ENCODE measurements around the gene CHID1. TPM values are rescaled to one million over a fixed set of nuclear protein-coding genes. Genes with fewer than 3 reads are reported as not detected.

The CHID1 gene
- total RNA-seq, 2 experiments from 2014 or later = 69.8 to 72.0 TPM

DNA sequence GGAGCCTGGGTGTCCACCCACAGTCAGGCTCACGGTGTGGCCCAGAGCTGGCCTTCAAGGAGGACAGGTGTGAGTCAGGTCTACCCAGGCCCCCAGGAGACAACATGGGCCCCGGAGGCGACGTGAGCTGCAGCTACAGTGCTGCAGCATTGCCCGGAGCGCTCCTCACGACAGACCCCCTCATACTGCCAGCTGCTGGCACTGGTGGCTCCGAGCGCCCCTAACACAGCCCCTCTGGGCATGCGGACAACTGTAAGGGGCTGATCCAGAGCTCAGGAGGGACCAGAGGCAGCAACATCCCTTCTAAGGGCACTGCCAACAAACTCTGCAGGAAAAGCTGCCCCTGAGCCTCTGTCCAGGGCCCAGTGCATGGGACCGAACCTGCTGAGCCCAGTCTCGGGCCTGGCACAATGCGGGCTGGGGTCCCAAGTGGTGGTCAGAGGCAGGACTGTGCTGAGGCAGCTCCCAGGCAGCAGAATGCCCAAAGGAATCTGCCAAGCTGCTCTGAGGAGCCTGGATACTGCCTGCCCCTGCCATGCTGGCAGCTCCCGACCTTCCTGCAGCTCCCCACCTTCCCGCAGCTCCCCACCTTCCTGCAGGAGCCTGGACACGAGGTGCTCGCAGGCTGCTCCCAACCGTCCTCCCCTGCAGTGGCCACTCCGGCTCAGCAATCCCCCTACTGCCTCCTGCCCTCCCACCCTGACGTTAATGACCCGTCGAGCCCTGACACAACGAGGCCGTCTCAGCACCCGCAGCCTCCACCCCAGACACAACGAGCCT, 15.1 kb downstream of the CHID1 start:
- ChIA-PET POLR2A (interaction anchor here (0.9 kb wide), 1 partner anchor 14 kb away, joined by 3 read pairs; no protein-coding TSS in a partner anchor), CTCF (interaction anchor here (0.9 to 1.6 kb wide), 3 partner anchors 16 to 156 kb away, joined by 3 to 5 read pairs (median 3); partner anchors contain the start of gene CHID1)
- Mint-ChIP-seq H3K9me3 (no peaks in the 10 kb centered on the region), H3K4me1 (ENCODE audit: low read depth) (no peaks in the 10 kb centered on the region), H3K36me3 (ENCODE audit: low read depth) (peaks cover 2% of the 10 kb centered on the region), H3K27me3 (no peaks in the 10 kb centered on the region), H3K4me3 (no peak overlapping the region), H3K27ac (no peak overlapping the region)
- no peak for DNase-seq
- TF ChIP-seq, protein P1, sequence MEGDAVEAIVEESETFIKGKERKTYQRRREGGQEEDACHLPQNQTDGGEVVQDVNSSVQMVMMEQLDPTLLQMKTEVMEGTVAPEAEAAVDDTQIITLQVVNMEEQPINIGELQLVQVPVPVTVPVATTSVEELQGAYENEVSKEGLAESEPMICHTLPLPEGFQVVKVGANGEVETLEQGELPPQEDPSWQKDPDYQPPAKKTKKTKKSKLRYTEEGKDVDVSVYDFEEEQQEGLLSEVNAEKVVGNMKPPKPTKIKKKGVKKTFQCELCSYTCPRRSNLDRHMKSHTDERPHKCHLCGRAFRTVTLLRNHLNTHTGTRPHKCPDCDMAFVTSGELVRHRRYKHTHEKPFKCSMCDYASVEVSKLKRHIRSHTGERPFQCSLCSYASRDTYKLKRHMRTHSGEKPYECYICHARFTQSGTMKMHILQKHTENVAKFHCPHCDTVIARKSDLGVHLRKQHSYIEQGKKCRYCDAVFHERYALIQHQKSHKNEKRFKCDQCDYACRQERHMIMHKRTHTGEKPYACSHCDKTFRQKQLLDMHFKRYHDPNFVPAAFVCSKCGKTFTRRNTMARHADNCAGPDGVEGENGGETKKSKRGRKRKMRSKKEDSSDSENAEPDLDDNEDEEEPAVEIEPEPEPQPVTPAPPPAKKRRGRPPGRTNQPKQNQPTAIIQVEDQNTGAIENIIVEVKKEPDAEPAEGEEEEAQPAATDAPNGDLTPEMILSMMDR (IDR thresholded peaks at IDR 0.05) = no peak
- intact Hi-C loops (cut with micrococcal nuclease) = no loop called here
- ATAC-seq = no peak

- DNase-seq (no peak), ATAC-seq (no peak)
- Mint-ChIP-seq H3K27ac (no peak overlapping the region), H3K9me3 (no peaks in the 10 kb centered on the region), H3K36me3 (ENCODE audit: low read depth) (no peaks in the 10 kb centered on the region), H3K4me1 (ENCODE audit: low read depth) (no peaks in the 10 kb centered on the region), H3K27me3 (no peaks in the 10 kb centered on the region), H3K4me3 (no peak overlapping the region)
- TF ChIP-seq, protein P1 (IDR thresholded peaks at IDR 0.05) = no peak
- CTCF ChIA-PET = interaction anchor here (0.9 to 1.6 kb wide), 3 partner anchors 16 to 157 kb away, joined by 3 to 5 read pairs (median 3); partner anchors contain the start of gene CHID1
- POLR2A ChIA-PET = interaction anchor here (1.1 kb wide), 1 partner anchor 25 kb away, joined by 3 read pairs; no protein-coding TSS in a partner anchor
- intact Hi-C loops (cut with micrococcal nuclease) = no loop called here
Observed at GRCh38 chr11:894575-895201, 15.9 kb downstream of the CHID1 start.

DNA sequence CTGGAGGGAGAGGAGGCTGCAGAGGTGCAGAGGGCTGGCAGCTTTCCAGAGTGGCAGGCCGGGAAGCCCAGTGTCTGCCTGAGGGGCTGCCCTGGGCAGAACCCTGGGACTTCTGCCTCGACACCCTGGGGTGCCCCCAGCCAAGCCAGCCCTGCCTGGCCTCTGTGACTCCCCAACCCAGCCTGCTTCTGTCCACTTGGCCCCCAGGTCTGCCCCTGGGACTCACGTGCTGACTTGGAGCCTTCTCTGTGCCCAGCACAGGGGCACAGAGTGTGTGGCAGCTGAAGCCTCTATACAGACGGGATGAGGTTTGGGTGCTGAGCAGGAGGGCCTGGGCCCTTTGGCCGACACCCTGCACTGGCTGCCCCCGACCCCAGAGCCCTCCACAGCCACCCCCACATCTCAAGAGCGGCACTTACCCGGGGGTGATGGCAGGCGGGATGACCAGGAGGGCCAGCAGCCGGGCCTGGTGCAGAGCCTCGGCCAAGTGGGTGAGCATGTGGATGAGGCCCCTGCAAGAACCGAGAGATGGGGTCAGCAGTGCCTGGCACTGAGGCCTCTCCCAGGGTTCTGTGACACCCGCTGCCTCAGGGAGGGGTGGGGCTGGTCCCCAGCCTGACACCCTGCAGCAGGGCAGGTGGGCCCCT, 17.5 kb downstream of the CHID1 start:
- Mint-ChIP-seq H3K9me3 (no peaks in the 10 kb centered on the region), H3K4me1 (ENCODE audit: low read depth) (no peaks in the 10 kb centered on the region), H3K4me3 (no peak overlapping the region), H3K27ac (no peak overlapping the region), H3K36me3 (ENCODE audit: low read depth) (no peaks in the 10 kb centered on the region), H3K27me3 (no peaks in the 10 kb centered on the region)
- DNase-seq (no peak), ATAC-seq (no peak)
- intact Hi-C loops (cut with micrococcal nuclease) = no loop called here
- POLR2A ChIA-PET = no interaction called here
- TF ChIP-seq, protein P1 (IDR thresholded peaks at IDR 0.05) = no peak
- CTCF ChIA-PET = no interaction called here

- ChIA-PET POLR2A (interaction anchor here (1.2 kb wide), 1 partner anchor 12 kb away, joined by 3 read pairs; no protein-coding TSS in a partner anchor), CTCF (no interaction called here)
- ATAC-seq = no peak
- H3K27me3 Mint-ChIP-seq = no peaks in the 10 kb centered on the region
- DNase-seq = no peak
- intact Hi-C loops (cut with micrococcal nuclease) = no loop called here
- H3K27ac Mint-ChIP-seq = no peak overlapping the region
- H3K4me1 Mint-ChIP-seq (ENCODE audit: low read depth) = no peaks in the 10 kb centered on the region
- no peak overlapping the region for H3K4me3 Mint-ChIP-seq
- H3K36me3 Mint-ChIP-seq (ENCODE audit: low read depth) = peaks cover 10% of the 10 kb centered on the region
- H3K9me3 Mint-ChIP-seq = no peaks in the 10 kb centered on the region
- TF ChIP-seq, protein P1 (IDR thresholded peaks at IDR 0.05) = no peak
Observed at GRCh38 chr11:890794-891540, 19.6 kb downstream of the CHID1 start.

Measured in activated CD8-positive, alpha-beta T cell treated with anti-CD3 and anti-CD28 coated beads for 36 hours (primary cell).